Lung (tissue), 12 donors: ENCODE data around the gene BCR. TPM values are rescaled to one million over a fixed set of nuclear protein-coding genes. Genes with fewer than 3 reads are reported as not detected.

Source experiments
- ATAC-seq: fragments of 200-7000 bp; cut with Tn5 transposase; one replicate; pipeline ENCODE4 v1.9.1; 2020; ENCODE audit warnings: moderate number of reproducible peaks; ENCODE audit not compliant: insufficient read depth, low FRiP score
- DNase-seq, 3 donors: peaks; one replicate each; pipeline ENCODE4 v3.0.0-alpha.2; 2013 to 2017
- H3K27ac ChIP-seq, 2 donors: one replicate each; pipeline ENCODE4 v1.5.1; 2013; ENCODE audit warnings: mild to moderate bottlenecking in 2 of 2, moderate library complexity in 2 of 2, control low read depth in 1 of 2, inconsistent platforms in 1 of 2, low read depth in 1 of 2, low read length in 1 of 2
- H3K27me3 ChIP-seq, 3 donors: one replicate each; pipeline ENCODE4 v1.5.1; 2013; ENCODE audit warnings: low read length in 2 of 3; ENCODE audit not compliant: control insufficient read depth in 3 of 3, insufficient read depth in 3 of 3
- H3K36me3 ChIP-seq, 4 donors: one replicate each; pipeline ENCODE4 v1.5.1; 2013; ENCODE audit warnings: low read length in 4 of 4, mild to moderate bottlenecking in 1 of 4, moderate library complexity in 1 of 4; ENCODE audit not compliant: control insufficient read depth in 4 of 4, insufficient read depth in 4 of 4
- H3K4me1 ChIP-seq, 5 donors: one replicate each; pipeline ENCODE4 v1.5.1; 2013; ENCODE audit warnings: low read length in 5 of 5, mild to moderate bottlenecking in 2 of 5, moderate library complexity in 1 of 5; ENCODE audit not compliant: control insufficient read depth in 5 of 5, insufficient read depth in 5 of 5
- H3K4me3 ChIP-seq: one replicate; pipeline ENCODE4 v1.5.1; 2013; ENCODE audit warnings: mild to moderate bottlenecking, control low read depth, moderate library complexity
- H3K9ac ChIP-seq, 2 donors: one replicate each; pipeline ENCODE4 v1.5.1; 2013; ENCODE audit warnings: low read length in 2 of 2, control low read depth in 1 of 2; ENCODE audit not compliant: insufficient read depth in 1 of 2
- H3K9me3 ChIP-seq, 4 donors: one replicate each; pipeline ENCODE4 v1.5.1; 2013; ENCODE audit warnings: low read length in 3 of 4, mild to moderate bottlenecking in 1 of 4, moderate library complexity in 1 of 4; ENCODE audit not compliant: control insufficient read depth in 4 of 4, insufficient read depth in 3 of 4
- WGBS, 2 donors: extraction: QIAGEN DNeasy Blood & Tissue Kit; methylation state at CpG; one replicate each; pipeline ENCODE4 v1.1.7; 2013; 5-methylcytosine and 5-hydroxymethylcytosine counted together
- polyA plus RNA-seq, 2 donors: library from polyadenylated mRNA; stranded (reverse); fragments of 200-250 nt; gene quantifications; one replicate each; pipeline ENCODE4 v1.2.1, GENCODE V29; 2013
- total RNA-seq, 2 donors: library from RNA; depleted of rRNA in 1 of 2; stranded (reverse); fragments of >200 nt in 1 of 2; gene quantifications; one replicate each; pipeline ENCODE4 v1.2.1, GENCODE V29; 2014 to 2021
- TF ChIP-seq, protein P1 (sequence below): IDR thresholded peaks from 2 replicates; pipeline ENCODE4 v1.5.1; 2012; ENCODE audit warnings: mild to moderate bottlenecking; ENCODE audit errors: control extremely low read depth, extremely low read depth
- donor health status: control.
- donor health status: control.
- donor health status: Bipolar disorder and iron deficiency.
- donor health status: healthy.
- donor health status: DM: yes; HTN: yes; CAD: no.

BCR gene
- total and polyA plus RNA-seq, 4 donors, result 21.8 to 67.3 (median 31.8) TPM

DNA sequence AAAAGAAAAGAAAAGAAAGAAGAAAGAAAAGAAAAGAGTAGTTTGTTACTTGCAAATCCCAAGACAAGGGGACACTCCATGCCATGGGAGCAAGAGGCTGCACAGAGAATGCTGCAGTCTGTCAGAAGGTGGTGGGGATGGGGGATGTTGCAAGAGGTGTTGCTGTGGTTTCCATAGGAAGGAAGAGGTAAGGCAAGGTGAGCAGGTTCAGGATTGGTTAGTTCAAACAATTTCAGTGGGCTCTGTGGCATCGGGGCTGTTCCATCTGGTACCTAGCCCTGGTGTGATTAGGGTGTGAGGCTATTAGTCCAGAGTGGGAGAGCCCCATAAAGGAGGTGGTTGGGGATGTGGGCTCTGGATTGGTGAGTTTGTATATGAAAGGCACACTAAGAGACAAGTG is 172.7 kb downstream of the BCR start:
- Histone ChIP-seq H3K36me3 (no peaks in the 10 kb centered on the region), H3K4me1 (no peaks in the 10 kb centered on the region), H3K27me3 (peaks cover 0 to 4% (median 0%) of the 10 kb centered on the region in 3 donors), H3K4me3 (no peak overlapping the region), H3K9me3 (no peaks in the 10 kb centered on the region), H3K9ac (no peak overlapping the region), H3K27ac (no peak overlapping the region)
- DNase-seq (no peak), ATAC-seq (no peak)
- 81 to 85% methylated on average over 1 of the region's 1 CpG for WGBS, 2 donors
- TF ChIP-seq, protein P1, sequence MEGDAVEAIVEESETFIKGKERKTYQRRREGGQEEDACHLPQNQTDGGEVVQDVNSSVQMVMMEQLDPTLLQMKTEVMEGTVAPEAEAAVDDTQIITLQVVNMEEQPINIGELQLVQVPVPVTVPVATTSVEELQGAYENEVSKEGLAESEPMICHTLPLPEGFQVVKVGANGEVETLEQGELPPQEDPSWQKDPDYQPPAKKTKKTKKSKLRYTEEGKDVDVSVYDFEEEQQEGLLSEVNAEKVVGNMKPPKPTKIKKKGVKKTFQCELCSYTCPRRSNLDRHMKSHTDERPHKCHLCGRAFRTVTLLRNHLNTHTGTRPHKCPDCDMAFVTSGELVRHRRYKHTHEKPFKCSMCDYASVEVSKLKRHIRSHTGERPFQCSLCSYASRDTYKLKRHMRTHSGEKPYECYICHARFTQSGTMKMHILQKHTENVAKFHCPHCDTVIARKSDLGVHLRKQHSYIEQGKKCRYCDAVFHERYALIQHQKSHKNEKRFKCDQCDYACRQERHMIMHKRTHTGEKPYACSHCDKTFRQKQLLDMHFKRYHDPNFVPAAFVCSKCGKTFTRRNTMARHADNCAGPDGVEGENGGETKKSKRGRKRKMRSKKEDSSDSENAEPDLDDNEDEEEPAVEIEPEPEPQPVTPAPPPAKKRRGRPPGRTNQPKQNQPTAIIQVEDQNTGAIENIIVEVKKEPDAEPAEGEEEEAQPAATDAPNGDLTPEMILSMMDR, result no peak

DNA sequence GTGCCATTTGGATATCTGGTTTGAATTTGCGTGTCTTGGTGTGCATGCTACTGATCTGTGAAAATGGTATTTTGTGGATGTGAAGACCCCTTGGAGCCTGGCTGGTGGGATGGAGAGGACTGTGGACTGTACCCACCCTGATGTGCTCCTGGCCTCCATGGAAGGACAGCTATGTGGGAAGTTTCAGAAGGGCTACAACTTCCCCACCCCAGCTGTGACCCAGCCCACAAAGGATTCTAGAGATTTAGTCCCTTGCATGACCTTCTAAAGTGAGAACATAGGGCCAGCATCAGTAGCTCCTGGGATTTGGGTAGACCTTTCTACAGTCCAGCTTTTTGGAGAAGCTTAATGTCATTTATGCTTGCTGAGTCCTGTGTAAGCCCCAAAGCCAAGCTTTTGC is 173.4 kb downstream of the BCR start:
- Histone ChIP-seq H3K27ac (no peak overlapping the region), H3K4me1 (no peaks in the 10 kb centered on the region), H3K9ac (no peak overlapping the region), H3K36me3 (no peaks in the 10 kb centered on the region), H3K9me3 (no peaks in the 10 kb centered on the region), H3K27me3 (peaks cover 0 to 4% (median 0%) of the 10 kb centered on the region in 3 donors), H3K4me3 (no peak overlapping the region)
- no peak for DNase-seq
- no peak for ATAC-seq
- 96 to 97% methylated on average over 1 of the region's 1 CpG for WGBS, 2 donors
- TF ChIP-seq, protein P1, result no peak

DNA sequence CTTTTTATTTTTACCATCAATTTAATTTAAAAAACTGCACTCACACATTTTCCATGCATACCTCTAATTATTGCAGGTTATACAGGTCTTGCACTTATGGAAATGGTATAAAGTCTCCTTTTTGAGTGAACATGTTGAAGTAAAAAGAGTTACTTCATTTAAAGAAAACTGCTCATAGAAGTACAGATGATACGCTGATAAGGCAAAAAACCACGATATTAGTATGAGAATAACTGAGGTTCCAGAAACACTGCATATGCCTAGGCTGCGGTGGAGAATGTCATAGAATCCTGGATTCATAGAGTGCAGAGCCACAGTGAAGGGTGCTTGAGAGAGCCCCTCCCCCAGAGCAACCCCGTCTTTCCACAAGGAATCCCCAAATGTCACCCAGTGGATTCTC is 175.8 kb downstream of the BCR start:
- H3K27me3 ChIP-seq, result peaks cover 0 to 4% (median 0%) of the 10 kb centered on the region in 3 donors
- H3K9ac ChIP-seq, result no peak overlapping the region
- no peak for ATAC-seq
- DNase-seq, result no peak
- no peak overlapping the region for H3K4me3 ChIP-seq
- no peaks in the 10 kb centered on the region for H3K9me3 ChIP-seq
- H3K27ac ChIP-seq, result no peak overlapping the region
- TF ChIP-seq, protein P1, result no peak
- H3K36me3 ChIP-seq, result no peaks in the 10 kb centered on the region
- 65 to 81% methylated on average over 4 of the region's 4 CpGs for WGBS, 2 donors
- no peaks in the 10 kb centered on the region for H3K4me1 ChIP-seq

DNA sequence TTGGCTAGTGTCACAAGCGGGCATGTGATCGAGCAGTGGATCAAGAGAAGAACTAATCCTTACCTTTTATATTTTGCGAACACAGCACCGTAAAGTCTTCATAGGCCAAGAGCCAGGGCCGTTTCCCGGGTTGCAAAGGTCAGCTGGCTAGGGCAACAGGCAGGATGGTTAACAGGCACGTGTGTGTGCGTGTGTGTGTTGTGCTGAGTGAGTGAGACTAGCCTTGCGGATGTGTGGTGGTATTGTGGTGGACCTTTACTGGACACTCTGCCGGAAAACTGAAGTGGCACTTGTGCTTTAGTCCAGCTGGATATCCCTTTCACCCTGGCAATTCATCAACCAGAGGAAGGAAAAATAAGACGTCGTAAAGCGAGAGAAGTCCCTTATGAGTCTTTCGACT is 176.7 kb downstream of the BCR start:
- TF ChIP-seq, protein P1, result no peak
- ATAC-seq, result no peak
- Histone ChIP-seq H3K4me3 (no peak overlapping the region), H3K36me3 (no peaks in the 10 kb centered on the region), H3K9me3 (no peaks in the 10 kb centered on the region), H3K9ac (no peak overlapping the region), H3K4me1 (no peaks in the 10 kb centered on the region), H3K27ac (no peak overlapping the region), H3K27me3 (peaks cover 0 to 4% (median 0%) of the 10 kb centered on the region in 3 donors)
- WGBS, 2 donors, result 54 to 80% methylated on average over 14 of the region's 14 CpGs
- no peak for DNase-seq
